ENCODE results near the gene DCBLD1.

- TF ChIP-seq CTCF (IDR thresholded peaks at IDR 0.05; ENCODE audit: extremely low read depth in 1 of 2, insufficient read depth in 1 of 2, low read depth in 1 of 2, low read length in 2 of 2) (no peak), MYC (IDR thresholded peaks at IDR 0.05; ENCODE audit: low read depth, low read length) (no peak), POLR2A (IDR thresholded peaks at IDR 0.05; ENCODE audit: low read depth, low read length) (no peak), EZH2 (IDR thresholded peaks at IDR 0.05; ENCODE audit: borderline replicate concordance, low read depth, low read length, severe bottlenecking) (no peak), FOS (IDR thresholded peaks at IDR 0.05; ENCODE audit: borderline replicate concordance, insufficient read depth, low read length) (no peak), MAX (IDR thresholded peaks at IDR 0.05; ENCODE audit: insufficient read depth, insufficient read length) (no peak), POLR2AphosphoS5 (IDR thresholded peaks at IDR 0.05; ENCODE audit: insufficient read depth, low read depth, low read length) (no peak)
These were observed 48.2 kb downstream of the DCBLD1 start for GRCh38 chr6:117530467-117531242.

Data from endothelial cell of umbilical vein (primary cell).